HG02759 (cell line): ENCODE results near the gene SERPINB5.
"Not testable (repeated sequence)": the region's sequence is repeated elsewhere in the genome, so short reads cannot be mapped to it uniquely, and the experiment has no call there.

Experiments used
- ATAC-seq: cut with Tn5 transposase; IDR thresholded peaks from one replicate; pipeline ENCODE4 v1.9.1; 2021; ENCODE audit warnings: mild to moderate bottlenecking, moderate library complexity; ENCODE audit not compliant: unreplicated experiment

SERPINB5 gene, protein sequence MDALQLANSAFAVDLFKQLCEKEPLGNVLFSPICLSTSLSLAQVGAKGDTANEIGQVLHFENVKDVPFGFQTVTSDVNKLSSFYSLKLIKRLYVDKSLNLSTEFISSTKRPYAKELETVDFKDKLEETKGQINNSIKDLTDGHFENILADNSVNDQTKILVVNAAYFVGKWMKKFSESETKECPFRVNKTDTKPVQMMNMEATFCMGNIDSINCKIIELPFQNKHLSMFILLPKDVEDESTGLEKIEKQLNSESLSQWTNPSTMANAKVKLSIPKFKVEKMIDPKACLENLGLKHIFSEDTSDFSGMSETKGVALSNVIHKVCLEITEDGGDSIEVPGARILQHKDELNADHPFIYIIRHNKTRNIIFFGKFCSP

DNA sequence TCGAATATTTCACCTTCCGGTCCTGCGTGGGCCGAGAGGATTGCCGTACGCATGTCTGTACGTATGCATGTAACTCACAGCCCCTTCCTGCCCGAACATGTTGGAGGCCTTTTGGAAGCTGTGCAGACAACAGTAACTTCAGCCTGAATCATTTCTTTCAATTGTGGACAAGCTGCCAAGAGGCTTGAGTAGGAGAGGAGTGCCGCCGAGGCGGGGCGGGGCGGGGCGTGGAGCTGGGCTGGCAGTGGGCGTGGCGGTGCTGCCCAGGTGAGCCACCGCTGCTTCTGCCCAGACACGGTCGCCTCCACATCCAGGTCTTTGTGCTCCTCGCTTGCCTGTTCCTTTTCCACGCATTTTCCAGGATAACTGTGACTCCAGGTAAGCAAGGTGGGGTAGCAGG, at the start of gene SERPINB5:
Gene SERPINB5 (plus strand): TSS at position 291 of the 400 bp plus-strand sequence. CDS start 7,471 bp downstream, outside the sequence.
- no peak for ATAC-seq

DNA sequence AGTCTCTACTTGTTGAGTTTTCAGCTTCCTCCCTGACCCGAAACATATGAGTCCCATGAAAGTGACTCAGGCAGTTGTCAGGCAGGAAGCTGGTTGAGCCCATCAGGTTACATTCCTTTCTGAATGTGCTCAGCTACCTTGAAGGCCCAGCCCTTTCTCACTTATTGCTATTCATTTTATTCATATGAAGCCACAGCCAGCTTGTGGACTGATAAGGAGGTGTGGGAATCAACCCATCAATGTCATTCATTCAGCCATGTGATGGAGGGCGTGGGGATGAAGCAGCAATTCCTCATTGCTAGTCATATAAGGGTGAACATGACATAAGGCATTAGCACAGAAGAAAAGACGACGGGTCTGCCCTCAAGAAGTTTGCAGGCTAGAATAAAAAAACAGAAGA, 49.2 kb upstream of the SERPINB5 start:
- no peak for ATAC-seq

DNA sequence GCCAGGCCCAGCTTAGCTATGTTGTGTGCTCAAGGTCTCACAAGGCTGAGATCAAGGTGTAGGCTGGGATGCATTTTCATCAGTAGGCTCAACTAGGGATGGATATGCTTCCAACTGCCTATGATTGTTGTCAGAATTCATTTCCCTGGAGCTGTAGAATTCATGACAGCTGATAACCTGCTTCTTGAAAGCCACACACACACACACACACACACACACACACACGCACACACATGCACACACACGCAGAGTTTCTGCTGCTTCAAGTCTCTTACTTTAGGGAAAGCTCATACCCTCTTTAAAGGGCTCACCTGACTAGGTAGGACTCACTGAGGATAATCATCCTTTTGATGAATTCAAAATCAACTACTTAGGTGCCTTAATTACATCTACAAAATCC, 46.2 kb upstream of the SERPINB5 start:
- ATAC-seq, result no peak

DNA sequence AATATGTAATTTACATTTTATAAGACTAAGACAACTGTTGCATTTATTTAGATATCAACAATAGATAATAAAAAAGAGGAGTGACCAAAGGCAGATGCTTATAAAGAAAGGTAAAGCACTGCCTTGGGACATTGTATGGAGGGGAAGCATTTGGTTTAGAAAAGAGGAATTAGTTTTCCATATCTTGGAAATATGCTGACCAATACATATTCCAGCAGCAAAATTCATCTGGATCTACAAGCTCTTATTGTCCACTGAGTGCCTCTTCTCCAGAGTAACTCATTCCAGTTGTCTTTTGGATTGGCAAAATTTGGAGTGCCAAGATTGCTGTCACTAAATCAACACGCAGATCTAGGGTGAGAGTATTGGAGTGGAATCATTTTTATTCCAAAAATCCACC, 45.6 kb upstream of the SERPINB5 start:
- no peak for ATAC-seq

DNA sequence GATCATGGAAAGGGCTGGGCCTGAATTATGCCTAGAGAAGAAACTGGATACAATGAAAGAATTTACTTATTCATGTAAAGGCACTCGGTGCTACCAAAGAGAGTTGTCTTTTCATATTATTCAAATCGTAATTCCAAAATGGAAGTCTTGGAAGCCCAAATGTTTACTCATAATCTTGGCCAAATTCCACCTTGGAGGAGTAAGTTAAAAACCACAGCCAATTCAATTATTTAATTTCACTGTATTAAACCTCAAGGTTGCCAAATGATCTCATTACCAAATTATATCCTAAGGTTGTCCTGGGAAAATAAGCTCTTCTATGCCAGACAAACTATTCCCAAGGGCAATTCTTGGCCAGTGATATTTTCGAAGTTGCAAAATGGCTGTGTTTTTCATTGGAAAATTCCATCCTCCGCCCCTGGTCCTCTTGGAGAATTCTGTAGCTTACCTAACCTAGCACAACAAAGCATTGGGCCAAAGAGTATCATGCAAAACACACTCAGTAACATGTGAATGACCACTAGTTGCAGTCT, 43.4 kb upstream of the SERPINB5 start:
- no peak for ATAC-seq

DNA sequence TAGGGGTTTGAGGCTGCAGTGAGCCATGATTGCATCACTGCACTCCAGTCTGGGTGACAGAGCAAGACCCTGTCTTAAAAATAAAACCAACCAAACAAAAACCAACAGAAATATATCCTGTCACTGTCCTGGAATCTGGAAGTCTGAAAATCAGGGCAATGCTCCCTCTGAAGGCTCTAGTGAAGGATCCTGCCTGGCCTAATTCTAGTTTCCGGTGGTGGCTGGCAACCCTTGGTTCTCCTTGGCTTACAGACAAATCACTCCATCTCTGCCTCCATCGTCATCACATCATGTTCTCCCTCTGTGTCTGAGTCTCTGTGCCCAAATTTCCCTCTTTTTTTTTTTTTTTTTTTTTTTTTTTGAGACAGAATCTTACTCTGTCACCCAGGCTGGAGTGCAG, 38.6 kb upstream of the SERPINB5 start:
- no peak for ATAC-seq

DNA sequence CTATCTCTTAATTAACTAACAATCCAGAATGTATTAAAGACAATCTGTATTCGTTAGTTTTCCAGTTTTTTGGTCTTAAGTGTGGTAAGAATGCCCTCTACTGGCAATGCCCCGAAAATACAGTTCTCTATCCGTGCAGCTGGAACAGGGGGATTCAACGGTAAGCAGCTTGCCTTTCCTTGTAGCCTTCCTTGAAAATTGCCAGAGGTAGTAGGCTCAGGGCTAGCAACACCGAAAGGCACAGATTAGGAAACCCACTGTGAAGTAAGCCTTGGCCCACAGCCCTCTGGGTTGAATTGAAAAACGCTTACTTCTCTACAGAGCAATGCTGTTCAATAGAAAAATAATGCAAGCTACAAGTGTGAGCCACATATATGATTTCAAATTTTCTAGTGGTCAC, 37.4 kb upstream of the SERPINB5 start:
- peak; percentile 70 for ATAC-seq

DNA sequence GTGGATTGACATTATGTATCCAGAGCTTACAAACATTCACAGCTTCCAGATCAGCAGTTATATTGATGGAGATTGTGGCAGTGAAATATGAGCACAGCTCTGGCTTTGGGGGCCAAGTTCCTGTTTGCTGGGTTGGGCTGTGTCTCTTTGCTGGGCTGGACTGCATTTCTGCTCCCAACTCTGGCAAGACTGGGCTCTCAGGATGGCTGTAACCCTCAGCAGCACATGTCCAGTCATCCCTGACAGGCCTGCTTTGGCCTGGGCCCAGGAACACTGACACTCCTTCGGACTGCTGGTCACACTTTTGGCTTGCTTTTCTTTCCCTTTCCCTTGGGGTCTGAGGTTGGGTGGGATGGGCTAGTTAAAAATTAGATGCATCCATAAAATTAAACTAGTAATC, 36.5 kb upstream of the SERPINB5 start:
- no peak for ATAC-seq

DNA sequence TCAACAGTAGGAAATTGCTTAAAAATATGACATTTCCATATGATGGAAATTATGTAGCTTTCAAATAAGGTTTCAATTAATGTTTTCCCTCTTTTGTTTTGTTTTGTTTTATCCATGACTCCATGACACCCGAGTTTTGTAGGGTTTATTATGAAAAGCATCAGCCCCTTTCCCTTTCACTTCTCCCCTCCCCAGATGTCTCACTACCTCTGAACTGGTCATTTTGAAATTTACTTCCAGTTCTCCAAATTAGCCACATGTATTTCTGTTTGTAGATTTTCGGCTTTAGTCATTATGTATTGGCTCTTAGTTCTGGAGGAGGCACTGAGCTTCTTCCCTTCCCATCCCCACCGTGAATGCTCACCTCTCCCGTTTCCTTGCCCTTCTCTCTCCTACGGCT, 35.9 kb upstream of the SERPINB5 start:
- ATAC-seq, result no peak

DNA sequence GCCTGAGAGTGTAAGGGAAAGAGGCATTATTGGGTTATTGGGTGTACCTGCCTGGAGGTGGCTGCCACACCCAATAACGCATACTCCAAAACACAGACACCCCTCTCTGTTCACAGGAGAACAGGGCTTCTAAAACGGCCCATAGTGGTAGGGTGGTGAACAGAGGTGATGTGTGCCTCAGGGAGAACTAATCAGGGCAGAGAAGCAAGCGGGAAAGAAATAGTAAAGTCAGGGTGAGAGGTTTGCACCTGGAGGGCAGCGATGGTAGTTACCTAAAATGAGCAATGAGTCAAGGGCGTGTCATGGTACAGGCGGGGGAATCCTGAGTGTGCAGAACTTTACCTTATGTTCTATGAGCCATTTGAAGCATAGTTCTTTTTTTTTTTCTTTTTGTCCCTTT, 32.9 kb upstream of the SERPINB5 start:
- no peak for ATAC-seq

DNA sequence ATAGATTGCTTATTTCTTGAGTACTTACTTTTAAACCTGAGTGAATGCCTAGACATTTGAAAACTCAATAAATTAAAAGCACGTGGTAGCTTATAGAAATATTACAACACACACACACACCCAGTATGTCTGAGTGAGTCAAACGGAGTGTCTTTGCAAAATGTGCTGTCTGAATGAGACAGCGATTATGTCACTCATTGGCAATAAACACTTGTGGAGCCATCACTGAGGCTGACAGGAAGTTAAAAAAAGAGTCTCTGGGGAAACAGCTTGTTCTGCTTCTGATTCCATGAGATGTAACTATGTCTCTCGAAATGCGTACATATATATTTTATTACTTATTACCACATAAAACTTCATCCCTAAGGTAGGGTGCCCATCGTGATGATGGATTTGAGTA, 32.2 kb upstream of the SERPINB5 start:
- ATAC-seq, result no peak

DNA sequence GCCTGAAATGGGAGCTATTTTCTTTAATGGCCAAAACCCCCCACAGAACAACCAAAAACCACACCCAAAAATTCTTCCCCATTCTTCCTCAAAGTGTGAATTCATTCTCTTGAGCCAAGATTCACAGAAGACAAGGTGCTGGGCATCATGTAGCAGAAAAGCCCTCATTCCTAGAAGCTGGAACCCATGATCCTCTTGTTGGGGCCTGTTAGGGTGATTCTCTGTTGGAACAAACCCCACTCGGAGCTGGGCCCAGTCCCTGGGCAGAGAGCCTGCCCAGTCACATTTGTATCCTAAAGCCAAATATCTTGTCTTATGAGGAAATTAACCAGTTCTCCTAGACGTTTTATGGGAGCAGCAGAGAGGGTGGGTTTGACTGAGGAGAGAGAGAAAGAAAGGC, 31.7 kb upstream of the SERPINB5 start:
- no peak for ATAC-seq

DNA sequence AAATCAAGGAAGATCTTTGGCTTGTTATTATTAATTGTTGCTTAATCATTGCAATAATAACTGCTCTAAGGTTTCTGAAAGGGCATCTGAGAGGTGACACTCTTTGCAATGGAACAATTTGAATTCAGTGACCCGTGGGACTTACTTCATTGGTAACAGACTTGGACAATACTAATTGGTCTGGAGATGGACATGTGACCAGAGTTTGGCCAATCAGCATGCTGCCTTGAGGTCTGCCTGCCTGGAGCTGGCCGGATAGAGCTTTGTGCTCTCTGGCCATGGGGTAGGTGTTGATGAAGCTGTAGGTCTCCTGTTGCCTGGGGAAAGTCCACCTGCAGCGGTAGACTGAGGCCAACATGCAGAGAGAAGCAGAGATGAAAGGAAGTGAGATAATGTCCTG, 30.5 kb upstream of the SERPINB5 start:
- ATAC-seq, result no peak

DNA sequence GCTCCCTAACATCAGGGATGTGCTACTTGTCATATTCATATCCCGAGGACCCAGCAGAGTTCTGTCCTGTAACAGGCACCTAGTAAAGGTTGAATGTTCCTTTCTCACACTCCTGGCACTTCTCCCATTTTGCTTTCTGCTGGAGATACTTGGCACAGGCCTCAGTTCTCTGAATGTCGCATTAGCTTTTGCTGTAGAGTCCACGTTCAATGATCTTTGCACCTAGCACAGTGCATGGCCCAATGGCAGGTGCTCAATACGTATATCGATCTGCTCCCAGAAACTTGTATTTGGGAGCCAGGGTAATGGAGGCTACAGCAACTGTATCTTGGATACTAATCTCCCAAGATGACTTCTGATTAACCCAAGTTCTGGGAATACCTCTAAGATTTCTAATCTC, 29.7 kb upstream of the SERPINB5 start:
- no peak for ATAC-seq

DNA sequence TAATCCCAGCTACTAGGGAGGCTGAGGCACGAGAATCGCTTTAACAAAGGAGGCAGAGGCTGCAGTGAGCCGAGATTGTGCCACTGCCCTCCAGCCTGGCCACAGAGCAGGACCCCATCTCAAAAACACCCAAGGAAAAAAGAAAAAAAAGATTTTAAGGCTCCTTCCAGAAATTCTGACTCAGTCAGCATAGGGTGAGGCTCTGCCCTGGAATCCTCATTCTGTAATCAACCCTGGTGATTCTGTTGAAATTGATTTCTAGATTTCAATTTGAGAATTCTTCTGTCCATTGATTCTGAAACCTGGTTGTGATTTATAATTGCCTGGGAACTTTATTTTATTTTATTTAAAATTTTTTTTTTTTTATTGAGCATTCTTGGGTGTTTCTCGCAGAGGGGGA, 27.3 kb upstream of the SERPINB5 start:
- no peak for ATAC-seq

DNA sequence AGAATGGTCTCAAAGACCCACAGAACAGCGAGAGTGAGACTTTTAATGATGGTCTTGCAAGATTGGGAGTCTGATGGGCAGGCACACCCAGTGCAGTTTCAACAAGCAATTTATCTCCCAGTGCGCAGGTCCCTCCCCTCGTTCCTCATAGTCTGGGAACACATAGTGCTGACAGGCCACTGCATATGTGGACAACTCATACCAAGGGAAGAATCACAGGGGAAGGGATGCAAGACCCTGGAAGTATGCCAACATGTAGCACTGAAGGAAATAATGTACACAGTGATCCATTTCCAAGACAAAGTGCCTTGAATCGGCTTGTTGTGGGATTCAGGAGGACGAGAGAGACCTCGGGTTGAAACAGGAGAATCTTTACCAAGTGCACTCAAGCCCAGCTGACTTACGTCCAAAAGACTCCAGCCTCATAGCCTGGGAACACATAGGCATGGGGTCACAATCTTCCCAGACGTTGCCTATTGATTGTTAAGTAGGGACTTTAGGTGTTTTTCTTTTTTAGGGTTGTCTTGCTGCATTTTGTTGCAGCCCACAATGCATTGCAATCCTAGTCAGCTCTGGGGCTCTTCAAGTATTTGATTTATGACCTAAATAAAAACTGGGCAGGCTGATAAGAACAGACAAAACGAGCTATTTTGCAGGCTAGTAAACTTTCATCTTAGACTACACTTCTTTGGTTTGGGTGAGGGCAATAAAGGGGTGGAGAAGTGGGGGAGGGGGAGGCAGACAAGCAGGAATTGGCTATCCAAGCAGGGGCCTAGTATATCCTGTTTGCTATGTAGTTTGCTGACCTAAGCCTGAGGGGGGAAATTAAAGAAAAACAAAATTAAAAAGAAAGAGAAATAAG, 24.7 kb upstream of the SERPINB5 start:
- no peak for ATAC-seq

DNA sequence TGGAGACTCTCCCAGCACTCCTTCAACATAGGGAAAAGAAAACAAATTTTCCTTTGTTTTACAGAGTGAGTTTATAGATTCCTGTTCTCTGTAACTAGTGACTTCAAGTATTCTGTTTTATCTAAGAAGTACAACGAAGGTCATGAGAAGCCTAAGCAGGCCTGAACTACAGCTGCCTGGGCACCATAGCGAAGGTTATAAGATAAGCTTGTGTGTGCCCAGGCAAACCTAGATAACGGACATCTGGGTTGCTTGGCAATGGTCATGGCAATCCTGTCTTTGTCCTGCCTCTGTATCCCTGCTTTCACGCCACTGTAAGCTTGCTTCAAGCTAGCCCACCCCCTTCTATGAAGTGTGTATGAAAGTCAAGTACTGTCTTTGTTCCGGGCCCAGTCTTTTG, 24.0 kb upstream of the SERPINB5 start:
- ATAC-seq, result not testable (repeated sequence)

DNA sequence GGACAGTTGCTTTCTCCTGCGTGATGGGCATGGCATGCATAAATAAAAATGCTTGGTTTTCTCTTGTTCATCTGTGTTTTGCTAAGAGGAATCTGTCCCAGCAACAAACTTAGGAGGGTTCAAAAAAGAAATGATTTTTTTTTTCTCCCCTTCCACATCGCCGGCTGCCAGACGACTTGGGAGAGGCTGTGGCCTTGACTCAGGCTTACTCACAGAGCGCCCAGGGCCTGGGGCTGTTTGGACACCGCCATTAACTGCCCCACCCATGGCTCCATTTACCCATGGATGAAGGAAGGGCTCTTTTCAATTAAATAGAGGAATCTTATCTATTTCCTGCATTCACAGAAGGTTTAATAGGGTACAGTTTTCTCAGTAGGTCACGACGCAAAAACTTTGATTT, 22.3 kb upstream of the SERPINB5 start:
- ATAC-seq, result no peak

DNA sequence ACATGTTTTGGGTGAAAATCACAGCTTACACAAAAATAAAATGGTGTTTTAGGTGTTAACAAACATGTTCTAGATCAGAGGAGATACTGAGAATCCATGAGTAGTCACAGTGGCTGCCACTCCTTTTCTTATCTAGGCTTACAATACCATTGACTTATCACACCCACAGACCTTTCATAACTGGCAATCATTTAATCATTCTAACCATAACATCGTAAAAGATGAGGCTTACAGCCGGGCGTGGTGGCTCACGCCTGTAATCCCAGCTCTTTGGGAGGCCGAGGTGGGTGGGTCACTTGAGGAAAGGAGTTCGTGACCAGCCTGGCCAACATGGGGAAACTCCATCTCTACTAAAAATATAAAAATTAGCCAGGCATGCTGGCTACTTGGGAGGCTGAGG, 18.8 kb upstream of the SERPINB5 start:
- no peak for ATAC-seq

DNA sequence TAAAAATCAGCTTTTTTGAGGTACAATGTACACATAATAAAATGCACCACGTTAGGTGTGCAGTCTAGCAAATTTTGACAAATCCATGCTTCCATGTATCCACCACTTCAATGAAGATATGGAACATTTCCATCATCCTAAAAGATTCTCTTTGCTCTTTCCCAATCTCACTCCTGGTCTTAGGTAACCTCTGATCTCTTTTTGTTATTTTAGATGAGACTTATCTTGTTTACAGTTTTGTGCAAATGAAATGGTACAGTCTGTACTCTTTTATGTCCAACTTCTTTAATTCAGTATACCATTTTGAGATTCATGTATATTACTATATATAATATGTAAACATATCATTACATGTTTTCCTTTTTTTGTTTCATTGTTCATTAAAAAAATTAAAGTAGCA, 16.3 kb upstream of the SERPINB5 start:
- no peak for ATAC-seq

DNA sequence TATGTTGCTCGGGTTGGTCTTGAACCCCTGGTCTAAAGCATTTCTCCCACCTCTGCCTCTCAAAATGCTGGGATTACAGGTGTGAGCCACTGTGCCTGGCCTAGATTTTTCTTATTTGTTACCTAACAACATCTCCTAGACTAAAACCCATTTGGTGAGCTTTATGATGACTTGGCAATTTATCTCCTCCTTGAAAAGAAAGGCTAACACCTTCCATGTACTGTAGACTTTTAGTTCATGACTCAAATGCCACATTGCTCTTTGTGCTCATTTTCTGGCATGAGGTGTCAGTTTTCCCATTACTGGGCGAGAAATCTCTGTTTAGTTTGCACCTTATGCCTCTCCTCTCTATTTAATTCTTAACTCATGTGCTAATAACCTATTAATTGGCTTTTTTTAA, 12.3 kb upstream of the SERPINB5 start:
- ATAC-seq, result no peak

DNA sequence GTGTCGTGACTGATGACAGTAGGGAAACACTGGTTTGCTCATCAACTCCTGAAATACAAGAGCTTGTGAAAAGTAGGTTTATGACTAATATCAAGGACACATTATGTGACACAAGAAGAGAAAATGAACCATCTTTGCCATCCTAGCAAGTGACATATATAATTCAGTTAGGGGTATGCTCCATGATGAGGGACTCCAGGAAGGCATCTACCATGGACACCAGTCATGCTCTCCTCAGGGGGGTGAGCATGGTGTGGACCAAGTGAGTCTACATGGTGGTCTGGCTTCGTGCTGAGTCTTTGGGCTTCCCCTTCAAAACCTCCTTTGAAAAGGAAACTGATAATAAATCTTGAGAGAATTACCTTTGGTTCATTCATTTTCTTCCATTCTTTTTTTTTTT, 11.7 kb upstream of the SERPINB5 start:
- ATAC-seq, result no peak
